ENCODE results near the gene GOLGA6B.
"Not testable (repeated sequence)": the region's sequence is repeated elsewhere in the genome, so short reads cannot be mapped to it uniquely, and the experiment has no call there.

Gene GOLGA6B

DNA sequence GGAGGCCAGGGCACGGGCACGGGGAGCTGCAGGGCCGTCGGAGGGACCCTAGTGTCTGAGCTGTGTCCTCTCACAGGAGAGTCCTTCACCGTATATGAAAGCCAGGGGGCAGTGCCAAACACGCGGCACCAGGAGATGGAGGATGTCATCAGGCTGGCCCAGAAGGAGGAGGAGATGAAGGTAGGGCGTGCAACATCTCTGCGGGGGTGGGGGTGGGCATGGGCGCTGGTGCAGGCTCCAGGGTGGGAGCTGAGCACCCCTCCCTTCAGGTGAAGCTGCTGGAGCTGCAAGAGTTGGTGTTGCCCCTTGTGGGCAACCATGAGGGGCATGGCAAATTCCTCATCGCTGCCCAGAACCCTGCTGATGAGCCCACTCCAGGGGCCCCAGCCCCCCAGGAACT lies 11.2 kb downstream of the GOLGA6B start:
- in situ Hi-C loops (cut with MboI; ENCODE audit: low sequenced_read_pairs), result not testable (repeated sequence)

DNA sequence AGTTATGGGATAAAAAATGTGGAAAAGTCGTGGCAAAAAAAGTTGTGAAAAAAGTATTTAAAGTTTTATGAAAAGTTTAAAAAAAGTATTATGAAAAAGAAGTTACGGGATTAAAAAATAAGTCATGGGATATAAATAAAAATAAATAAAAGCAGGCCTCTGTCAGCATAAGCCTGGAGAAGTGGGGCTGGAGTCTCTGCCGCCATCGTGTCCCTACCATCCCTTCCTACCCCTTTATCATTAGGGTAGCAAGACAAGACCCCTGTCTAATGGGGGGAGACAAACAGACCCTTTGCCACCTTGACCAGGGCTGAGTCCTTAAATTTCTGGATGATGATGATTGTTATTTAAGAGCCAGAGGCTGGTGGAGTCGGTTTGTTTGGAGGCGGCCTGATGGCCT lies 15.3 kb downstream of the GOLGA6B start:
- in situ Hi-C loops (cut with MboI; ENCODE audit: low sequenced_read_pairs), result not testable (repeated sequence)

DNA sequence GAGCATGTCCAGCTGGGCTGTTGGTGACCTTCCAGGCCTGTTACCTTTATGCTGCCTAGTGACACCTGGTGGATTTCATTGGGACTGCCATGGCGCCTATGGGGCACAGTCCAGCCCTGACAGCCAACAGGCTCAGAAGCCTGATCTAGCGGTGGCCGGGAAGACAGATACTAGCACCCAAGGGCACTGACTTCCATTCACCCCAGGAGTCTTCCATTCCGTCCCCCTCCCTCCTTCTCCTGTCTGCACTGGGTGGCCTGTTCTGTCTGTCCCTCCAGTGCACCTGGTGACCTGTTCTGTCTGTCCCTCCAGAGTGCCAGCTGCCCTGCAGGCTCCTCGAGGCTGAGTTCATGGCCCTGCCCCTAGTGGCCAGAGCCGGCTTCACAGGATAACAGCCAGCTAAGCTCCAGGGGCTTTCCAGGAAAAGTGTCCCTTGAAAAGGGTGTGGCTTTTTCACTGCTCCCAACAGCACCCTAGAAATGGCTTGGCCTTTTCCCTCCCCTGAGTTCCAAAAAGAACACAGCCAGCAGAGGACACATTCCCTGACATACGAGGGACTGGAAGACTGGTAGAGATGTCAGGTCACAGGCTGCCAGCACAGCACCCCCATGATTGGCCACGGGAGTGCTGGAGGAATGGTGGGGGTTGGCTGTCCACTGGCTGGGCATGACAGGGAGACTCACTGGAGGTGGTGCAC lies 16.3 kb downstream of the GOLGA6B start:
- in situ Hi-C loops (cut with MboI; ENCODE audit: low sequenced_read_pairs), result not testable (repeated sequence)

DNA sequence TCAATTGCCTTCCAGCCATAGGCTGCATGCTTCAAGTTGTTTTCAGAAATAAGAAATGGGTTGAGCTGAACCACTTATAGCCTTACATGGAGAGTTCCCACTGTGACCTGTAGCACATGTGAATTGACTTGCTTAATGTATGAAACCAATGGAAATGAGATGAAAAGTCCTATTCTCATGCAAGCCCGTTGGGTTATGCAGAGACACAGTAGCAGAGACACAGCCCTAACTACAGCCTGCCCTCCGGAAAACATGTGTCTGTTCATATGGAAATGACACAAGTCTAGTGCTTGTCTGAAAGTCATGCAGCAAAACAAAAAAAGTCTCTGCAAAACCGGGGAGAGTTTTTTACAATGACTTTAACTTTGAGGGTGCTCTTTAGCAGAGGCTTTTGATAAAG lies 17.0 kb downstream of the GOLGA6B start:
- in situ Hi-C loops (cut with MboI; ENCODE audit: low sequenced_read_pairs), result no loop called here

DNA sequence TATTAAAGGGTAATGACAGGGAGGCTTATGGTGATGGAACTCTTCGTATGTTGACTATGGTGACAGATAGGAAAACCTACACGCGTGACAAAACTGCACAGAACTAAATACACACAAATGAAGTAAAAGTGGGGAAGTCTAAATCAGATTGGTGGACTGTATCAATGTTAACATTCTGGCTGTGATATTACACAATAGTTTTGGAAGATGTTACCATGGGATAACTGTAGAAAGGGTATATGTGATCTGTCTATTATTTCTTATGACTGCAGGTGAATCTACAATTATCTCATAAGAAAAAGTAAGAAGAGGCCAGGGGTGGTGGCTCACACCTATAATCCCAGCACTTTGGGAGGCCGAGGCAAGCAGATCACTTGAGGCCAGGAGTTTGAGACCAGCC lies 22.3 kb downstream of the GOLGA6B start:
- in situ Hi-C loops (cut with MboI; ENCODE audit: low sequenced_read_pairs), result no loop called here

DNA sequence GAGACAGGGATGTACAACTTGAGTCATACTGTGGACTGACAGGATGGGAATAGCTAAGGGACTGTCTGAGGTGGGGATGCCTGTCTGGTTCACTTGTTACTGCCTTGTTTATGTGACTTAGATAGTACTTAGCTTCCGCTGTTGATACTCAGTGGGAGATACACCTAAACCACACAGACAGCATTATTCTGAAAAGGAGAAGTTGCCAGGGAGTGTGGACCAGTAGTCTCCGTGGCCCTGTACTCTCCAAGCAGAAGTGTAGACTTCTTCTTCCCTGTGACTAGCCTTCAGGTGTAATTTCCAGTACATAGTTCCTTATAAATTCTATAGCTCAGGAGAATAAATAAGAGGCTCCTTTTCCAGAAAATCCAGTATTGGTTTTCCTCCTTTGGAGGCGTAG lies 26.4 kb downstream of the GOLGA6B start:
- in situ Hi-C loops (cut with MboI; ENCODE audit: low sequenced_read_pairs), result no loop called here

DNA sequence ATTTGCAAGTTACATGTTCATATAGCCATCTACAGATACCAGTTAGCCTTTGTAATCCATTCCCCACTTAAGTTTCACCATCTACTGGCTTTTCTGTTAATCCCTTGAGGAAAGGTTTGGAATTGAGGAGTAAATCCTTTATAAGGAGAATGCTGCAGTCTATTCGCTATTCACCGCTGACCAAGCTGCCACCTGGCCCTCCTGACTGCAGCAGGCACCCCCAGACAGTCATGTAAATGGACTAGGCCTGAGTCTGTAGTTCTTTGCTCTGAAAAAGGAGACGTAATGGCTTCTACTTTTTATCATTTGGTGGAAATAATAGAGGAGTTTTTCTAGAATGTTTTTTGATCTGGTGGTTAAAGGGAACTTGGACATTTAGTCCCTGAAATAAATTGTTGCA lies 28.3 kb downstream of the GOLGA6B start:
- in situ Hi-C loops (cut with MboI; ENCODE audit: low sequenced_read_pairs), result no loop called here

DNA sequence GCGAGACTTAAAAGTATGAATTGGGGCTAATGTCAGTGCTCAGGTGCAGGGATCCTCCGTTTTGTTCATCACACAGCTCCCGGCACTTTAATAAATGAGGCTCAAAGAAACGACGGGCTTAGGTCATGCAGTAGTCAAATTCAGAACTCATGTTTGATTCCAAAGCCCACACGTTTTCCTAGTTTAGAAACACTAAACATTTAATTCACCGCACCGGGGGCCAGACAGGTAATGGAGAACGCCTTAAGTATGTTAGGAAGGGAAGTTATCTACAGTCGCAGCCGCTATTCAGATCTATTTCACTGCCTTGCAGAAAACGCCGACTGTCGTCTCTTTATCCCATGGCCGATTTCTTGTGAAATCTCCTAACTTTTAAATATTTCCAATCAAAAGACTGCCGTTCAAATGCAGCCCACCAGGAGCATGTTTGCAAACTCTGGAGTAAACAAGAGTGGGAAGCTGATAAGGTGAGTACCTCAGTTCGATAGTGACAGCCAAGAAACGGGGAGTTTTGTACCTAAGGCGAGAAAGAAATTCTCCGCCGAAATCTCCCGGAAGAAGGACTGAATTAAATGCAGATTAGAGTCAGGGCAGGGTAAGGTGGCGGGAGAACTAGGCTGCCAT lies 30.9 kb downstream of the GOLGA6B start:
- in situ Hi-C loops (cut with MboI; ENCODE audit: low sequenced_read_pairs), result no loop called here

DNA sequence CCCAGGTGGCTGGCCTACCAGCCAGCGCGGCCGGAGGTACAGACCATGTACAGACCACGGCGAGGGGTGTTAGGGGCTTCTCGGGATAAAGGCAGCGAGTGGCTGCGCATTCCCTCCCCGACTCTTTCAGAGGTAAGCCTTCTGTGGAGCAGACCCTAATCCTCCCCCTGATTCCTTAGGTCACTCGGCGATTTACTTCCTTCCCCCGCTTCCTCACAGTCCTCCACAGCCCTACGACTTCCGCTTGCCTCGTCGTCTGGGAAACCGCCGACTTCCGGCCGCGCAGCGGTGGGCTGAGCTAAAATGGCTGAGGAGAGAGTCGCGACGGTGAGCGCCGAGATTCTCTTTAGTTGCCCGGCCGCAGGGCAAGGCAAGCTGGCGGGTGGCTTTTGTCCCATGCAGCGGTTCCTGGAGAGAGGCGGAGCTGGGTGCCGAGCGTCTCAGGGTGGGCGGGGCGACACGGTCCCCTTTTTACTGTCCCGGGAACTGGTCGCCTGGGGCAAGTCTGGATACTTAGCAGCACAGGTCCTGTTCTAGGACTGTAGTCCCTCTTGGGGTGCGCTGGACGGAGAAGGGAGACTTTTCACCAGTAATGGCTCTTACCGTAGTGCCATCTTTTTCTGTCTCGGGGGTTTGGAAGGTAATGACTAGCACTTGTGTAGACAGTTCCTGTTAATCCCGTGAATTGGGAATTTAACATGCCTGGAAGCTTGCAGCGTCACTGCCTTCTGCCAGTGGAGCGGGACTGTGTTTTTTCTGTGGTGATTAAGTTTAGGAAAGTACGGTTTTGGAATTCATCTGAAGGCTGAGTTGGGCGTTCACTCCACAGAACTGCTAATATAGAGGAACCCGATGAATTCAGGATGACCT lies 31.7 kb downstream of the GOLGA6B start, which contains the start of the genes BBS4 and HIGD2B:
BBS4 (plus strand) TSS at position 283 of the 870 bp plus-strand sequence; CDS start at position 304, 21 bp downstream.
HIGD2B (minus strand) TSS at position 258 of the 870 bp plus-strand sequence. CDS start 9,808 bp downstream, outside the sequence.
- in situ Hi-C loops (cut with MboI; ENCODE audit: low sequenced_read_pairs), result no loop called here

DNA sequence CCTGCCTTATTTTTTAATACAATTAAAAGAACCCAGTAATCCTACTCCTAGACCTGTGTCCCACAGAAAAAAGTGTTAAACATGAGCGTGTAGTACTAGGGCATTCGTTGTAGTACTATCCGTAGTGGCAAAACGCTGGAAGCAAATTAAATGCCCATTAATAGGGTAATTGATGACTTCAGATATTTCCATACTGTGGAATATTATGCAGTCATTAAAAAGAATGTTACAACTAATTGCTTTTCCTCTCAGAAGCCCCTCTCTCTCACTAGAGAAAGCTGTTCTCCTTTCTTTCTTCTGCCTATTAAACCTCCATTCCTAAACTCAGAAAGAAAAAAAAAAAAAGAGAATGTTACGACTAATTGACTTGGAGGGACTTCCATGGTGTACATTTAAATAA lies 34.2 kb downstream of the GOLGA6B start:
- in situ Hi-C loops (cut with MboI; ENCODE audit: low sequenced_read_pairs), result no loop called here

DNA sequence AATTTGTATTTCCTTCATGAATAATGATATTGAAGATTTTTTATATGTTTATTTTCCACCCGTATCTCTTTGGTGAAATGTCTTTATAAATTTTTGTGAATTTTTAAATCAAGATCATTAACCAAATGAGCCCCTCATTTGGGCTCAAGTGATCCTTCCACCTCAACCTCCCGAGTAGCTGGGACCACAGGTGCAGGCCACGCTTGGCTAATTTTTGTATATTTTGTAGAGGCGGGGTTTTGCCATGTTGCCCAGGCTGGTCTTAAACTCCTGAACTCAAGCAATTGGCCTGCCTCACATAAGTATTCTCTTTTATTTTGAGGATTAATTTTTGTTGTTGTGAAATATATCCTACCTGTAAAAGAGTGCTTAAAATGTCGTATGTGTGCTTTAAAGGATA lies 36.4 kb downstream of the GOLGA6B start:
- in situ Hi-C loops (cut with MboI; ENCODE audit: low sequenced_read_pairs), result no loop called here

DNA sequence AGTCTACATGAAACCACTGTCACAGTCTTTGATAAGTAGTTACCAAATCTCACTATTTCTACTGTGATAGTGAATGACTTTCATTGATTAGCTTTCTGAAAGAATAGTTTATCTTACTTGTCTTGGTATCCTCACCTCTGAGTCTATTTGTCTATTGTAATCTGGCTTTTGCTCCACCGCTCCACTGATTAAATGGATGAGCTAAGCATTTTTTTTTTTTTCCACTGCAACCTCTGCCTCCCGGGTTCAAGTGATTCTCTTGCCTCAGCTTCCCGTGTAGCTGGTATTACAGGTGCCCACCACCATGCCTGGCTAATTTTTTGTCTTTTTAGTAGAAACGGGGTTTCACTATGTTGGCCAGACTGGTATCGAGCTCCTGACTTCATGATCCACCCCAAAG lies 44.4 kb downstream of the GOLGA6B start:
- in situ Hi-C loops (cut with MboI; ENCODE audit: low sequenced_read_pairs), result no loop called here

DNA sequence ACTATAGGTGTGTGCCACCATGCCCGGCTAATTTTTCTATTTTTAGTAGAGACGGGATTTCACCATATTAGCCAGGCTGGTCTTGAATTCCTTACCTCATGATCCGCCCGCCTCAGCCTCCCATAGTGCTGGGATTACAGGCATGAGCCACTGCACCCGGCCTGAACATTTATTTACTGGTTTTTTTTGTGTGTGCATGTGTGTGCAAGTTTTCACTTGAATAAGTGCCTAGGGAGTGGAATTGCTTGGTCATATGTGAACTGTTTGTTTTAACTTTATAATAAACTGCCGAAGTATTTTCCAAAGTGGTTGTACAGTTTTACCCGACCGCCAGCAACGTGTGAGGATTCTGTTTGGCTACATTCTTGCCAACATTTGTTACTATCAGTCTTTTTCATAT lies 45.6 kb downstream of the GOLGA6B start:
- in situ Hi-C loops (cut with MboI; ENCODE audit: low sequenced_read_pairs), result loop anchor here (25.0 kb wide), 1 partner anchor 387 kb away; no protein-coding TSS in a partner anchor

DNA sequence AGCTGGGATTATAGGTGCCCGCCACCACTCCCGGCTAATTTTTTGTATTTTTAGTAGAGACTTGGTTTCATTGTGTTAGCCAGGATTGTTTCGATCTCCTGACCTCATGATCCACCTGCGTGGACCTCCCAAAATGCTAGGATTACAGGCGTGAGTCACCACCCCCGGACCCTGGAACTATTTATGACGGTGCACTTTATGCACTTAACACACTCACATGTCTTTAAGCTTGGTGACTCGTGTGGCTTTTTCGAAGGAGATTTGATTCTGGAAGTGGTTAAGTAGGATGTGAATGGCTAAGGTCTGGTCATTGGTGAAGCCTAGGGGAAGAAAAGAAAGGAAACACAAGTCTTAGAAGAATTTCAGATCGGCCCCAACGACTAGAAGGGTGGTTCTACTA lies 51.8 kb downstream of the GOLGA6B start:
- in situ Hi-C loops (cut with MboI; ENCODE audit: low sequenced_read_pairs), result loop anchor here (25.0 kb wide), 1 partner anchor 381 kb away; no protein-coding TSS in a partner anchor

DNA sequence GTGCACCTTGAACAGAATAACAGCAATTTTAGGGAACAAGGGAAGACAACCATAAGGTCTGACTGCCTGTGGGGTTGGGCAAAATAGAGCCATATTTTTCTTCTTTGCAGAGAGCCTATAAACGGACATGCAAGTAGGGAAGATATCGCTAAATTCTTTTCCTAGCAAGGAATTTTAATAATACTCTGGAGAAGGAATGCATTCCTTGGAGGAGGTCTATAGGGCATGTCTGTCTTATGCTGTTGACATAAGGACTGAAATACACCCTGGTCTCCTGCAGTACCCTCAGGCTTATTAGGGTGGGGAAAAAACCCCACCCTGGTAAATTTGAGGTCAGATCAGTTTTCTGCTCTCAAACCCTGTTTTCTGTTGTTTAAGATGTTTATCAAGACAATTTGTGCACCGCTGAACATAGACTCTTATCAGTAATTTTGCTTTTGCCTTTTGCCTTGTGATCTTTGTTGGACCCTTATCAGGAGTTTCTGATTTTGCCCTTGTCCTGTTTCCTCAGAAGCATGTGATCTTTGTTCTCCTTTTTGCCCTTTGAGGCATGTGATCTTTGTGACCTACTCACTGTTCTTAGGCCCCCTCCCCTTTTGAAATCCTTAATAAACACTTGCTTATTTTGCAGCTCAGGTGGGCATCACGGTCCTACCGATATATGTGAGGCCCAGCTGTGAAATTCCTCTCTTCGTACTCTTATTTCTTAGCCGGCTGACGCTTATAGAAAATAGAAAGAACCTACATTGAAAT lies 54.2 kb downstream of the GOLGA6B start:
- in situ Hi-C loops (cut with MboI; ENCODE audit: low sequenced_read_pairs), result loop anchor here (25.0 kb wide), 1 partner anchor 379 kb away; no protein-coding TSS in a partner anchor

Data from HL-60/S4 treated with retinoic acid at 250 ng/mL for 4 days and 3 days (cell line).